NCI-H526 (cell line): ENCODE results near the gene PAPSS2.
A peak's percentile ranks its signal among the peaks of the same experiment; 100 is the strongest.

Experiments
- DNase-seq, 2 experiments: peaks; one replicate each; lab custom pipeline; 2025; lab: John Stamatoyannopoulos, UW

Gene PAPSS2

GRCh38 chr10:87750817-87751216 is 91.1 kb downstream of the PAPSS2 start:
- DNase-seq, result no peak

- DNase-seq, result no peak
These were observed 91.6 kb downstream of the PAPSS2 start for GRCh38 chr10:87751274-87751673.

- no peak for DNase-seq
These were observed 92.9 kb downstream of the PAPSS2 start for GRCh38 chr10:87752566-87752965.

- DNase-seq, result no peak
These were observed 94.6 kb downstream of the PAPSS2 start for GRCh38 chr10:87753995-87754866.

GRCh38 chr10:87757685-87758084 is 98.0 kb downstream of the PAPSS2 start:
- DNase-seq, result no peak

- no peak for DNase-seq
These were observed 99.9 kb downstream of the PAPSS2 start for GRCh38 chr10:87759551-87759950.

- DNase-seq, result no peak
These were observed 100.7 kb downstream of the PAPSS2 start for GRCh38 chr10:87760195-87760905.

GRCh38 chr10:87761153-87761552 is 101.5 kb downstream of the PAPSS2 start:
- DNase-seq, result no peak

GRCh38 chr10:87761892-87762291 is 102.2 kb downstream of the PAPSS2 start:
- no peak for DNase-seq

- DNase-seq, result no peak
These were observed 103.6 kb downstream of the PAPSS2 start for GRCh38 chr10:87763086-87763861.

GRCh38 chr10:87764072-87764934 is 104.6 kb downstream of the PAPSS2 start:
- no peak for DNase-seq

- DNase-seq, result no peak
These were observed 106.1 kb downstream of the PAPSS2 start for GRCh38 chr10:87765666-87766376.

GRCh38 chr10:87767253-87767652 is 107.6 kb downstream of the PAPSS2 start:
- DNase-seq, result no peak

GRCh38 chr10:87771871-87772500 is 112.3 kb downstream of the PAPSS2 start:
- DNase-seq, result peak in 1 of 2 experiments; percentile 17

GRCh38 chr10:87775766-87776165 is 116.1 kb downstream of the PAPSS2 start:
- no peak for DNase-seq

GRCh38 chr10:87776328-87776727 is 116.7 kb downstream of the PAPSS2 start:
- no peak for DNase-seq

GRCh38 chr10:87781545-87781944 is 121.9 kb downstream of the PAPSS2 start:
- DNase-seq, result no peak

GRCh38 chr10:87782721-87783120 is 123.0 kb downstream of the PAPSS2 start:
- no peak for DNase-seq

GRCh38 chr10:87786421-87786820 is 126.7 kb downstream of the PAPSS2 start:
- DNase-seq, result no peak

GRCh38 chr10:87790185-87790584 is 130.5 kb downstream of the PAPSS2 start:
- DNase-seq, result no peak
